Measurements from ENCODE around the gene TEFM. TPM values are rescaled to one million over a fixed set of nuclear protein-coding genes. Genes with fewer than 3 reads are reported as not detected.

TEFM gene
- total RNA-seq, 4 donors from 2014 or later, result 9.4 to 21.8 (median 12.4) TPM

DNA sequence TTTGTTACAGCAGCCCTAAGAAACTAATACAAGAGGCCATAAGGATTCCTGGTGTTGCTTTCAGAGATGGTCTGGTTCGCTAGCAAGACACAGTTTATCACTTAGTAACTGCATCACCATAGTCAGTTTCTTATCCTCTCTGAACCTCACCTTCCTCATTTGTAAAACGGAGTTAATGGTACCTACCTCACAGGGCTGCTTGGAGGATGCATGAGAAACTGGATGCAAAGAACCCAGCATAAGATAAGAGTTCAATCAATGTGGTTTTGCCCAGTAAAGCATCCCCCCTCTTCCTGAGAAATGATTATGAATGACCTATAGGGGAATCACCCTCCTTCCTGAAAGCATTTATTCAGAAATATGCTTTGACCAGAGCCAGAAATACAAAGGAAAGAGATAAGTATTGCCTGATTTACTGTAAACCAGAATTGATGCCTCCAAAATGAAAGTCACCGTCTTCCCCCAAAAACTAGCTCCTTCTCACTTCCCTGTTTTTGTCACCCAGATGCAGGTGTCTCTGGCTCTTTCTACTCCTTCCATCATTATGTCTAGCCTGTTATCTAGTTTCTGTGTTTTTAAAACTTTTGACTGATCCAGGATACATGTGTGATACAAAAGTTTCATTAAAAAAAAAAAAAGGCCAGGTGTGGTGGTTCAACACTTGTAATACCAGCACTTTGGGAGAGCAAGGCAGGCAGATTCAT lies 2.8 kb upstream of the TEFM start:
- DNase-seq (ENCODE audit: low spot score in 2 of 2), result no peak
- H3K4me3 ChIP-seq, result no peak overlapping the region
- no peak overlapping the region for H3K27ac ChIP-seq
- peaks cover 0 to 7% (median 0%) of the 10 kb centered on the region in 3 donors for H3K36me3 ChIP-seq
- no peaks in the 10 kb centered on the region for H3K9me3 ChIP-seq
- 80 to 85% methylated on average over 3 of the region's 3 CpGs for WGBS, 2 donors
- H3K27me3 ChIP-seq, result no peaks in the 10 kb centered on the region
- H3K4me1 ChIP-seq, result peaks cover 0 to 34% (median 15%) of the 10 kb centered on the region in 4 donors
- TF ChIP-seq EP300 (IDR thresholded peaks at IDR 0.05) (no peak), POLR2A (IDR thresholded peaks at IDR 0.05) (no peak)
- TF ChIP-seq, protein P1, sequence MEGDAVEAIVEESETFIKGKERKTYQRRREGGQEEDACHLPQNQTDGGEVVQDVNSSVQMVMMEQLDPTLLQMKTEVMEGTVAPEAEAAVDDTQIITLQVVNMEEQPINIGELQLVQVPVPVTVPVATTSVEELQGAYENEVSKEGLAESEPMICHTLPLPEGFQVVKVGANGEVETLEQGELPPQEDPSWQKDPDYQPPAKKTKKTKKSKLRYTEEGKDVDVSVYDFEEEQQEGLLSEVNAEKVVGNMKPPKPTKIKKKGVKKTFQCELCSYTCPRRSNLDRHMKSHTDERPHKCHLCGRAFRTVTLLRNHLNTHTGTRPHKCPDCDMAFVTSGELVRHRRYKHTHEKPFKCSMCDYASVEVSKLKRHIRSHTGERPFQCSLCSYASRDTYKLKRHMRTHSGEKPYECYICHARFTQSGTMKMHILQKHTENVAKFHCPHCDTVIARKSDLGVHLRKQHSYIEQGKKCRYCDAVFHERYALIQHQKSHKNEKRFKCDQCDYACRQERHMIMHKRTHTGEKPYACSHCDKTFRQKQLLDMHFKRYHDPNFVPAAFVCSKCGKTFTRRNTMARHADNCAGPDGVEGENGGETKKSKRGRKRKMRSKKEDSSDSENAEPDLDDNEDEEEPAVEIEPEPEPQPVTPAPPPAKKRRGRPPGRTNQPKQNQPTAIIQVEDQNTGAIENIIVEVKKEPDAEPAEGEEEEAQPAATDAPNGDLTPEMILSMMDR (IDR thresholded peaks at IDR 0.05), result no peak

DNA sequence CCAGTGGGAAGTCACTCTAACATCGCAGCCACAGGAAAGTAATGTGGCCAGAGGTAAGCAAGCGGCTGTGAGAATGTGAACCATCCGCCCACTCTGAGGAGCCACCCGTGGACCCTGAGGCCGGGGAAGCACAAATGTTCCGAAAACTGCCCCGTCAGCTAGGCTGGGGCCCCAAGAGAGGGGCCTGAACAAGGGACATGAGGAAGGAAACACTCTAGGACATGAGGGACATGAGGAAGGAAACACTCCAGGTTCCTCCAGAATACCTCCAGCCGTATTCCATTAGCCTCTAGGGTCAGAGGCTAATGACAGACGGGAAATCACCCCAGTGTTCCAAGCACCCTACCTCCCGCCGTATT lies 317 bp downstream of the TEFM start:
- peaks cover 0 to 35% (median 0%) of the 10 kb centered on the region in 3 donors for H3K36me3 ChIP-seq
- no peaks in the 10 kb centered on the region for H3K27me3 ChIP-seq
- H3K27ac ChIP-seq, result peak overlapping the region; percentile 63 to 90 (median 86)
- H3K9me3 ChIP-seq, result no peaks in the 10 kb centered on the region
- peak overlapping the region; percentile 66 to 90 (median 71) for H3K4me3 ChIP-seq
- TF ChIP-seq POLR2A (IDR thresholded peaks at IDR 0.05) (no peak), EP300 (IDR thresholded peaks at IDR 0.05) (no peak)
- TF ChIP-seq, protein P1 (IDR thresholded peaks at IDR 0.05), result no peak
- 2% methylated on average over 11 of the region's 11 CpGs for WGBS, 2 donors
- DNase-seq (ENCODE audit: low spot score in 2 of 2), result no peak
- H3K4me1 ChIP-seq, result peaks cover 0 to 35% (median 15%) of the 10 kb centered on the region in 4 donors

DNA sequence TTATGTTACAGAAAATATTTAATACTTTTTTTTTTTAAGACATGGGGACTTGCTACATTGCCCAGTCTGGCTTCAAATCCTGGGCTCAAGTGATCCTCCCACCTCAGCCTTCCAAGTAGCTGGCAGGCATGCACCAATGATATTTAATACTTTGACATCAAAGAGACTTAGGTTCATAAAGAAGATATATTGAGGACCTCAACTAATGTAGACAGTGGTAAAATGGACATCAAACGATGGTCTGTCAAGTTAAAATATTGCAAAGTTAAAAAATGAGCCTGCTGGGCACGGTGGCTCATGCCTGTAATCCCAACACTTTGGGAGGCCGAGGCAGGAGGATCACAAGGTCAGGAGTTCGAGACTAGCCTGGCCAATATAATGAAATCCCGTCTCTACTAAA lies 8.7 kb downstream of the TEFM start:
- peaks cover 0 to 62% (median 0%) of the 10 kb centered on the region in 3 donors for H3K36me3 ChIP-seq
- H3K27ac ChIP-seq, result no peak overlapping the region
- WGBS, 2 donors, result 88 to 92% methylated on average over 5 of the region's 5 CpGs
- no peak for DNase-seq (ENCODE audit: low spot score in 2 of 2)
- H3K4me1 ChIP-seq, result no peaks in the 10 kb centered on the region
- H3K4me3 ChIP-seq, result no peak overlapping the region
- H3K9me3 ChIP-seq, result no peaks in the 10 kb centered on the region
- TF ChIP-seq, protein P1 (IDR thresholded peaks at IDR 0.05), result no peak
- TF ChIP-seq POLR2A (IDR thresholded peaks at IDR 0.05) (no peak), EP300 (IDR thresholded peaks at IDR 0.05) (no peak)
- H3K27me3 ChIP-seq, result no peaks in the 10 kb centered on the region

DNA sequence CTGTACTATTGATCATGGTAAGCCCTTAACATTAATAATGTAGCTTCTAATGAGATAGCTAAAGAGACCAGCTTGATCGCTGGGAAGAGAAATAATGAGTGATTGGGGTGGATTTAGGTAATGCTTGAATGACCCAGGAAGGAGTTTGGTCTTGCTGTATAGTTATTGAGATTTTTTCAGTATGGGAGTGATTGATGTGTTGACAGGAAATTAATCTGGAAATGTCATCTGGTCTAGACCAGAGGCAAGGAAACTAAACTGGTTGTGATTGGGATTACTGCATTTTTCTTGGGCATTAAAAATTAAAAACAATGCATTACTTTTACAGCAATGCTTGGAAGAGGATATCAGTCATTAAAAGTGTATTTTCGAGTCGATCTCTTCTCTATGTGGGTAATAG lies 11.8 kb downstream of the TEFM start:
- TF ChIP-seq, protein P1 (IDR thresholded peaks at IDR 0.05), result no peak
- no peak overlapping the region for H3K27ac ChIP-seq
- peaks cover 0 to 33% (median 0%) of the 10 kb centered on the region in 3 donors for H3K36me3 ChIP-seq
- 88 to 91% methylated on average over 3 of the region's 3 CpGs for WGBS, 2 donors
- H3K4me1 ChIP-seq, result no peaks in the 10 kb centered on the region
- no peak for DNase-seq (ENCODE audit: low spot score in 2 of 2)
- no peak overlapping the region for H3K4me3 ChIP-seq
- no peaks in the 10 kb centered on the region for H3K27me3 ChIP-seq
- no peaks in the 10 kb centered on the region for H3K9me3 ChIP-seq

DNA sequence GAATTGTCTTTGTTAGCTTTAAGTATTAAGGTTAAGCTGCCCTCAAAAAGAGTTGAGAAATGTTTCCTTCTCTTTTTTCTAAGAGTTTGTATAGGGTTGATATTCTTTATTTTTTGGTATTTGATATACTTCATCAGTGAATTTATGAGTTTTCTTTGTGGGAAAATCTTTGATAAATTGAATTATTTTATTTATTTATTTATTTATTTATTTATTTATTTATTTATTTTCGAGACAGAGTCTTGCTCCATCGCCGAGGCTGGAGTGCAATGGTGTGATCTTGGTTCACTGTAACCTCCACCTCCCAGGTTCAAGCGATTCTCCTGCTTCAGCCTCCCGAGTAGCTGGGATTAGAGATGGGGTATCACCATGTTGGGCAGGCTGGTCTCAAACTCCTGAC lies 19.9 kb downstream of the TEFM start:
- TF ChIP-seq, protein P1 (IDR thresholded peaks at IDR 0.05), result no peak
- TF ChIP-seq POLR2A (IDR thresholded peaks at IDR 0.05) (no peak), EP300 (IDR thresholded peaks at IDR 0.05) (no peak)
- Histone ChIP-seq H3K27me3 (no peaks in the 10 kb centered on the region), H3K36me3 (peaks cover 0 to 13% (median 0%) of the 10 kb centered on the region in 3 donors), H3K4me3 (no peak overlapping the region), H3K9me3 (no peaks in the 10 kb centered on the region), H3K27ac (no peak overlapping the region), H3K4me1 (no peaks in the 10 kb centered on the region)
- WGBS, 2 donors, result 92 to 97% methylated on average over 5 of the region's 5 CpGs
- no peak for DNase-seq (ENCODE audit: low spot score in 2 of 2)
